OCI-LY3 (cell line): ENCODE data around the gene SRP68.

Experiments
- EZH2phosphoT487 ChIP-seq: fragments of 200-600 bp; shearing (Covaris generic); IDR thresholded peaks from 2 replicates; pipeline ENCODE4 v1.6.1; 2018; ENCODE audit warnings: antibody characterized with exemption, mixed run types, low read depth
- TF ChIP-seq, protein P1 (sequence below): fragments of 200-600, 300-600 bp; sonication (generic); IDR thresholded peaks from 2 replicates; pipeline ENCODE4 v1.5.1; 2014; ENCODE audit warnings: antibody characterized with exemption, low read length, low read depth

DNA sequence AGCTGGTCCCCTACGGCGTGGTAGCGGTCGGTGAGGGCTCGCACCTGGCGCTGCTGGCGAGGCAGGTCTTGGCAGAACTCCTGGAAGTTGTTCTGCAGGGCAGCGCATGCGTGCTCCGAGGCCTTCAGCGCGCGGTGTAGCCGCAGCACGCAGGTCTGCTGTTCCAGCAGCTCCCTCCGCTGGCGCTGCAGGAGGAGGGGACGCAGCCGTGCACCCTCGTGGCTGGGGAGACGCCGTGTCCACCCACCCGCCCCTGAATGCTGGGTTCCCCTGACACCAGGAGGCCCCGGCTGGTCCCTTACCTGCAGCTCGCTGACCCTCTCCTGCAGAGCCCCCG lies 57.4 kb downstream of the SRP68 start:
- TF ChIP-seq, protein P1, sequence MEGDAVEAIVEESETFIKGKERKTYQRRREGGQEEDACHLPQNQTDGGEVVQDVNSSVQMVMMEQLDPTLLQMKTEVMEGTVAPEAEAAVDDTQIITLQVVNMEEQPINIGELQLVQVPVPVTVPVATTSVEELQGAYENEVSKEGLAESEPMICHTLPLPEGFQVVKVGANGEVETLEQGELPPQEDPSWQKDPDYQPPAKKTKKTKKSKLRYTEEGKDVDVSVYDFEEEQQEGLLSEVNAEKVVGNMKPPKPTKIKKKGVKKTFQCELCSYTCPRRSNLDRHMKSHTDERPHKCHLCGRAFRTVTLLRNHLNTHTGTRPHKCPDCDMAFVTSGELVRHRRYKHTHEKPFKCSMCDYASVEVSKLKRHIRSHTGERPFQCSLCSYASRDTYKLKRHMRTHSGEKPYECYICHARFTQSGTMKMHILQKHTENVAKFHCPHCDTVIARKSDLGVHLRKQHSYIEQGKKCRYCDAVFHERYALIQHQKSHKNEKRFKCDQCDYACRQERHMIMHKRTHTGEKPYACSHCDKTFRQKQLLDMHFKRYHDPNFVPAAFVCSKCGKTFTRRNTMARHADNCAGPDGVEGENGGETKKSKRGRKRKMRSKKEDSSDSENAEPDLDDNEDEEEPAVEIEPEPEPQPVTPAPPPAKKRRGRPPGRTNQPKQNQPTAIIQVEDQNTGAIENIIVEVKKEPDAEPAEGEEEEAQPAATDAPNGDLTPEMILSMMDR, result no peak
- TF ChIP-seq EZH2phosphoT487, result no peak
